WERI-Rb-1 (cell line): ENCODE results near the gene ADORA1.

Experiments used
- DNase-seq: peaks from one replicate; pipeline ENCODE4 v3.0.0-alpha.2; 2020
- H3K27ac ChIP-seq: fragments of 250-450 bp; sonication (Bioruptor Pico); 2 replicates; pipeline ENCODE4 v1.5.1; 2020; ENCODE audit warnings: mild to moderate bottlenecking, moderate library complexity
- H3K27me3 ChIP-seq: fragments of 250-450 bp; sonication (Bioruptor Pico); 2 replicates; pipeline ENCODE4 v1.5.1; 2021; ENCODE audit warnings: mild to moderate bottlenecking, low read depth, moderate library complexity; ENCODE audit not compliant: insufficient read depth, severe bottlenecking
- H3K36me3 ChIP-seq: fragments of 250-450 bp; sonication (Bioruptor Pico); 2 replicates; pipeline ENCODE4 v1.5.1; 2020; ENCODE audit warnings: mild to moderate bottlenecking, moderate library complexity
- H3K4me3 ChIP-seq: 2 replicates; pipeline ENCODE4 v1.5.1; 2011; ENCODE audit warnings: low read depth, mild to moderate bottlenecking, control low read depth, low read length
- H3K9me3 ChIP-seq: fragments of 250-450 bp; sonication (Bioruptor Pico); 2 replicates; pipeline ENCODE4 v1.5.1; 2021; ENCODE audit warnings: mild to moderate bottlenecking, moderate library complexity; ENCODE audit not compliant: severe bottlenecking
- TF ChIP-seq, protein P1 (sequence below): IDR thresholded peaks from 2 replicates; pipeline ENCODE4 v1.5.1; 2011; ENCODE audit warnings: low read depth, mild to moderate bottlenecking, control low read depth, inconsistent platforms, low read length

Gene ADORA1

GRCh38 chr1:203165101-203165799 lies 37.7 kb downstream of the ADORA1 start:
- no peaks in the 10 kb centered on the region for H3K27me3 ChIP-seq

DNA sequence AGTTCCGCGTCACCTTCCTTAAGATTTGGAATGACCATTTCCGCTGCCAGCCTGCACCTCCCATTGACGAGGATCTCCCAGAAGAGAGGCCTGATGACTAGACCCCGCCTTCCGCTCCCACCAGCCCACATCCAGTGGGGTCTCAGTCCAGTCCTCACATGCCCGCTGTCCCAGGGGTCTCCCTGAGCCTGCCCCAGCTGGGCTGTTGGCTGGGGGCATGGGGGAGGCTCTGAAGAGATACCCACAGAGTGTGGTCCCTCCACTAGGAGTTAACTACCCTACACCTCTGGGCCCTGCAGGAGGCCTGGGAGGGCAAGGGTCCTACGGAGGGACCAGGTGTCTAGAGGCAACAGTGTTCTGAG lies 38.3 kb downstream of the ADORA1 start:
- no peak overlapping the region for H3K4me3 ChIP-seq
- no peaks in the 10 kb centered on the region for H3K27me3 ChIP-seq
- TF ChIP-seq, protein P1, sequence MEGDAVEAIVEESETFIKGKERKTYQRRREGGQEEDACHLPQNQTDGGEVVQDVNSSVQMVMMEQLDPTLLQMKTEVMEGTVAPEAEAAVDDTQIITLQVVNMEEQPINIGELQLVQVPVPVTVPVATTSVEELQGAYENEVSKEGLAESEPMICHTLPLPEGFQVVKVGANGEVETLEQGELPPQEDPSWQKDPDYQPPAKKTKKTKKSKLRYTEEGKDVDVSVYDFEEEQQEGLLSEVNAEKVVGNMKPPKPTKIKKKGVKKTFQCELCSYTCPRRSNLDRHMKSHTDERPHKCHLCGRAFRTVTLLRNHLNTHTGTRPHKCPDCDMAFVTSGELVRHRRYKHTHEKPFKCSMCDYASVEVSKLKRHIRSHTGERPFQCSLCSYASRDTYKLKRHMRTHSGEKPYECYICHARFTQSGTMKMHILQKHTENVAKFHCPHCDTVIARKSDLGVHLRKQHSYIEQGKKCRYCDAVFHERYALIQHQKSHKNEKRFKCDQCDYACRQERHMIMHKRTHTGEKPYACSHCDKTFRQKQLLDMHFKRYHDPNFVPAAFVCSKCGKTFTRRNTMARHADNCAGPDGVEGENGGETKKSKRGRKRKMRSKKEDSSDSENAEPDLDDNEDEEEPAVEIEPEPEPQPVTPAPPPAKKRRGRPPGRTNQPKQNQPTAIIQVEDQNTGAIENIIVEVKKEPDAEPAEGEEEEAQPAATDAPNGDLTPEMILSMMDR: no peak
- H3K27ac ChIP-seq: no peak overlapping the region; the same call in 1 of the 2 replicates
- peaks cover 25% of the 10 kb centered on the region for H3K36me3 ChIP-seq
- no peaks in the 10 kb centered on the region for H3K9me3 ChIP-seq
- no peak for DNase-seq

More at GRCh38 chr1:203165101-203165799, 37.7 kb downstream of the ADORA1 start:
- Histone ChIP-seq H3K4me3 (no peak overlapping the region), H3K27ac (no peak overlapping the region), H3K36me3 (peaks cover 25% of the 10 kb centered on the region), H3K9me3 (no peaks in the 10 kb centered on the region)
- TF ChIP-seq, protein P1: no peak
- DNase-seq: no peak

GRCh38 chr1:203166192-203166940 lies 38.8 kb downstream of the ADORA1 start:
- Histone ChIP-seq H3K27me3 (no peaks in the 10 kb centered on the region), H3K9me3 (no peaks in the 10 kb centered on the region), H3K4me3 (no peak overlapping the region), H3K36me3 (peaks cover 25% of the 10 kb centered on the region), H3K27ac (peak overlapping the region; percentile 42)
- peak; percentile 97 for DNase-seq
- TF ChIP-seq, protein P1: peak; percentile 99

DNA sequence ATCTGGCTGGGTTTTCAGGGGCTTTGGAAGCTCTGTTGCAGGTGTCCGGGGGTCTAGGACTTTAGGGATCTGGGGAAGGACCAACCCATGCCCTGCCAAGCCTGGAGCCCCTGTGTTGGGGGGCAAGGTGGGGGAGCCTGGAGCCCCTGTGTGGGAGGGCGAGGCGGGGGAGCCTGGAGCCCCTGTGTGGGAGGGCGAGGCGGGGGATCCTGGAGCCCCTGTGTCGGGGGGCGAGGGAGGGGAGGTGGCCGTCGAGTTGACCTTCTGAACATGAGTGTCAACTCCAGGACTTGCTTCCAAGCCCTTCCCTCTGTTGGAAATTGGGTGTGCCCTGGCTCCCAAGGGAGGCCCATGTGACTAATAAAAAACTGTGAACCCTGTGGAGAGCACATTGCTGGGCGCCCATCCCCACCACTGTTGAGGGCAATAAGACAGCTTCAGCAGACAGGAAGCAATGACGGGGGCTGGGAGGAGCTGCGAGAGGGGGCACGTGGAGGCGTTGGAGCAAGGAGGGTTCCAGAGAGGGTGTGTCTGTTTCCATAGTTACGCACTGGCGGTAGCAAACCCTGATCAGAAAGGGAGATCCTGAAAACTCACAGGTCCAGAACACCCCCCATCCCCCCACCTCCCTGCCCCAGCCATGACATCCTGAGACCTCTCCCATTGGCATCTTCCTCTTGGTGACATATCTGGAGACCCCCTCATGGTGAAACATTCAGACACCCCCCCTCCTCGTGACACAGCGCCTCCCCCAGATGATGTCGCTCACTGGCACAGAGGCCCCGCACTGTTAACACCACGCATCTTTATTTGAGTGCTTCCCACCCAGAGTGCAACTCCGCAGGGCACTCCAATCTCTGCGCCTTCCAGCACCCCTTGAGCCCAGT lies 39.7 kb downstream of the ADORA1 start:
- H3K9me3 ChIP-seq: no peaks in the 10 kb centered on the region

GRCh38 chr1:203167913-203168200 lies 40.3 kb downstream of the ADORA1 start:
- TF ChIP-seq, protein P1: no peak
- Histone ChIP-seq H3K4me3 (no peak overlapping the region), H3K27me3 (no peaks in the 10 kb centered on the region), H3K27ac (no peak overlapping the region), H3K9me3 (no peaks in the 10 kb centered on the region), H3K36me3 (peaks cover 25% of the 10 kb centered on the region)
- no peak for DNase-seq

More for the DNA sequence above, 39.7 kb downstream of the ADORA1 start:
- TF ChIP-seq, protein P1: no peak
- H3K4me3 ChIP-seq: no peak overlapping the region
- H3K27me3 ChIP-seq: no peaks in the 10 kb centered on the region
- peak overlapping the region; percentile 42 for H3K27ac ChIP-seq
- peaks cover 25% of the 10 kb centered on the region for H3K36me3 ChIP-seq
- no peak for DNase-seq
